ENCODE data around the gene CTSC. TPM values are rescaled to one million over a fixed set of nuclear protein-coding genes. Genes with fewer than 3 reads are reported as not detected.

Gene CTSC
- polyA plus RNA-seq, 1 donor (not counting 4 experiments of a cell fraction or from before 2014, with no cell fraction given): 658 TPM

GRCh38 chr11:88370782-88371181 is 33.2 kb upstream of the CTSC start:
- Histone ChIP-seq H3K27me3 (ENCODE audit: control insufficient read depth, extremely low read depth, insufficient read depth, low read length) (no peaks in the 10 kb centered on the region), H3K9ac (ENCODE audit: control insufficient read depth, extremely low read depth, insufficient read depth, low read length) (no peak overlapping the region), H3K4me2 (ENCODE audit: control insufficient read depth, extremely low read depth, insufficient read depth, low read depth, low read length) (no peak overlapping the region), H3K9me1 (ENCODE audit: control insufficient read depth, extremely low read depth, insufficient read depth, low read length) (no peaks in the 10 kb centered on the region), H3K4me1 (ENCODE audit: control insufficient read depth, extremely low read depth, insufficient read depth, low read length) (no peaks in the 10 kb centered on the region), H3K79me2 (ENCODE audit: control insufficient read depth, insufficient read depth, low read length) (no peaks in the 10 kb centered on the region), H3K27ac (ENCODE audit: control insufficient read depth, insufficient read depth, low read length) (no peak overlapping the region), H4K20me1 (ENCODE audit: control insufficient read depth, extremely low read depth, insufficient read depth, low read length) (no peaks in the 10 kb centered on the region), H3K9me3 (ENCODE audit: control insufficient read depth, low read depth, low read length) (no peaks in the 10 kb centered on the region), H3K4me3 (ENCODE audit: control insufficient read depth in 2 of 3, extremely low read depth in 1 of 3, insufficient read depth in 2 of 3, low read depth in 1 of 3, low read length in 3 of 3) (no peak overlapping the region), H3K36me3 (ENCODE audit: control insufficient read depth in 2 of 2, extremely low read depth in 1 of 2, insufficient read depth in 2 of 2, low read length in 2 of 2) (no peaks in the 10 kb centered on the region), H2AFZ (ENCODE audit: control insufficient read depth, low read length) (no peak overlapping the region)
- DNase-seq (ENCODE audit: low read depth, low spot score) (no peak), FAIRE-seq (no peak)
- dilution Hi-C loops (cut with MboI; ENCODE audit: extremely low pct_ligation_motif_present, low sequenced_read_pairs): no loop called here
- TF ChIP-seq, protein P1, sequence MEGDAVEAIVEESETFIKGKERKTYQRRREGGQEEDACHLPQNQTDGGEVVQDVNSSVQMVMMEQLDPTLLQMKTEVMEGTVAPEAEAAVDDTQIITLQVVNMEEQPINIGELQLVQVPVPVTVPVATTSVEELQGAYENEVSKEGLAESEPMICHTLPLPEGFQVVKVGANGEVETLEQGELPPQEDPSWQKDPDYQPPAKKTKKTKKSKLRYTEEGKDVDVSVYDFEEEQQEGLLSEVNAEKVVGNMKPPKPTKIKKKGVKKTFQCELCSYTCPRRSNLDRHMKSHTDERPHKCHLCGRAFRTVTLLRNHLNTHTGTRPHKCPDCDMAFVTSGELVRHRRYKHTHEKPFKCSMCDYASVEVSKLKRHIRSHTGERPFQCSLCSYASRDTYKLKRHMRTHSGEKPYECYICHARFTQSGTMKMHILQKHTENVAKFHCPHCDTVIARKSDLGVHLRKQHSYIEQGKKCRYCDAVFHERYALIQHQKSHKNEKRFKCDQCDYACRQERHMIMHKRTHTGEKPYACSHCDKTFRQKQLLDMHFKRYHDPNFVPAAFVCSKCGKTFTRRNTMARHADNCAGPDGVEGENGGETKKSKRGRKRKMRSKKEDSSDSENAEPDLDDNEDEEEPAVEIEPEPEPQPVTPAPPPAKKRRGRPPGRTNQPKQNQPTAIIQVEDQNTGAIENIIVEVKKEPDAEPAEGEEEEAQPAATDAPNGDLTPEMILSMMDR (optimal IDR thresholded peaks at IDR 0.05 in 1 of 3, IDR thresholded peaks at IDR 0.05 in 1 of 3, conservative IDR thresholded peaks at IDR 0.05 in 1 of 3; ENCODE audit: extremely low read depth in 1 of 3, insufficient read depth in 2 of 3, low read length in 3 of 3): no peak
- TF ChIP-seq EZH2 (IDR thresholded peaks at IDR 0.05; ENCODE audit: low read length): no peak

GRCh38 chr11:88367310-88367709 is 29.8 kb upstream of the CTSC start:
- dilution Hi-C loops (cut with MboI; ENCODE audit: extremely low pct_ligation_motif_present, low sequenced_read_pairs): no loop called here

More at GRCh38 chr11:88367310-88367709, 29.8 kb upstream of the CTSC start:
- H4K20me1 ChIP-seq (ENCODE audit: control insufficient read depth, extremely low read depth, insufficient read depth, low read length): no peaks in the 10 kb centered on the region
- no peak for TF ChIP-seq EZH2 (IDR thresholded peaks at IDR 0.05; ENCODE audit: low read length)
- TF ChIP-seq, protein P1 (optimal IDR thresholded peaks at IDR 0.05 in 1 of 3, IDR thresholded peaks at IDR 0.05 in 1 of 3, conservative IDR thresholded peaks at IDR 0.05 in 1 of 3; ENCODE audit: extremely low read depth in 1 of 3, insufficient read depth in 2 of 3, low read length in 3 of 3): no peak
- H3K79me2 ChIP-seq (ENCODE audit: control insufficient read depth, insufficient read depth, low read length): no peaks in the 10 kb centered on the region
- peaks cover 14% of the 10 kb centered on the region for H3K4me1 ChIP-seq (ENCODE audit: control insufficient read depth, extremely low read depth, insufficient read depth, low read length)
- no peak overlapping the region for H3K4me2 ChIP-seq (ENCODE audit: control insufficient read depth, extremely low read depth, insufficient read depth, low read depth, low read length)
- H3K9ac ChIP-seq (ENCODE audit: control insufficient read depth, extremely low read depth, insufficient read depth, low read length): no peak overlapping the region
- no peak for DNase-seq (ENCODE audit: low read depth, low spot score)
- no peak overlapping the region for H2AFZ ChIP-seq (ENCODE audit: control insufficient read depth, low read length)
- H3K9me1 ChIP-seq (ENCODE audit: control insufficient read depth, extremely low read depth, insufficient read depth, low read length): no peaks in the 10 kb centered on the region
- no peaks in the 10 kb centered on the region for H3K36me3 ChIP-seq (ENCODE audit: control insufficient read depth in 2 of 2, extremely low read depth in 1 of 2, insufficient read depth in 2 of 2, low read length in 2 of 2)
- H3K27ac ChIP-seq (ENCODE audit: control insufficient read depth, insufficient read depth, low read length): no peak overlapping the region
- no peaks in the 10 kb centered on the region for H3K9me3 ChIP-seq (ENCODE audit: control insufficient read depth, low read depth, low read length)
- FAIRE-seq: peak; percentile 29
- H3K4me3 ChIP-seq (ENCODE audit: control insufficient read depth in 2 of 3, extremely low read depth in 1 of 3, insufficient read depth in 2 of 3, low read depth in 1 of 3, low read length in 3 of 3): no peak overlapping the region
- no peaks in the 10 kb centered on the region for H3K27me3 ChIP-seq (ENCODE audit: control insufficient read depth, extremely low read depth, insufficient read depth, low read length)

Measured in keratinocyte (primary cell).